HepG2 (cell line): Measurements from ENCODE around the gene THSD8. TPM values are rescaled to one million over a fixed set of nuclear protein-coding genes. Genes with fewer than 3 reads are reported as not detected.

Experiments
- GATAD1 ChIP-seq: IDR thresholded peaks from 2 replicates; pipeline ENCODE4 v1.6.1; 2016; ENCODE audit warnings: missing genetic modification reagents, missing compliant biosample characterization
- HES4 ChIP-seq: sonication (generic); formaldehyde crosslinking; IDR thresholded peaks from 2 replicates; pipeline ENCODE4 v1.9.0; 2021; ENCODE audit warnings: mild to moderate bottlenecking, missing genetic modification reagents, borderline replicate concordance
- IKZF1 ChIP-seq: fragments of 450-650 bp; IDR thresholded peaks from 2 replicates; pipeline ENCODE4 v1.7.1; 2016
- MAFF ChIP-seq: IDR thresholded peaks from 2 replicates; pipeline ENCODE4 v1.6.1; 2011; ENCODE audit warnings: low read depth, low read length, improper control_type of control experiment
- MTERF4 ChIP-seq: sonication (generic); formaldehyde crosslinking; IDR thresholded peaks from 2 replicates; pipeline ENCODE4 v1.8.0; 2023; ENCODE audit warnings: mild to moderate bottlenecking, missing genetic modification reagents
- SKI ChIP-seq: fragments of 450-650 bp; IDR thresholded peaks from one replicate; pipeline ENCODE4 v1.6.1; 2018; ENCODE audit warnings: mild to moderate bottlenecking; ENCODE audit not compliant: partially characterized antibody
- SRSF9 ChIP-seq: fragments of 200-400 bp; formaldehyde crosslinking; IDR thresholded peaks from 2 replicates; pipeline ENCODE4 v1.6.1; 2018; ENCODE audit warnings: borderline replicate concordance, mild to moderate bottlenecking, low read depth, low read length; ENCODE audit not compliant: insufficient read depth, poor library complexity, severe bottlenecking
- STAT6 ChIP-seq: sonication (generic); formaldehyde crosslinking; IDR thresholded peaks from 2 replicates; pipeline ENCODE4 v1.4.0; 2020; ENCODE audit warnings: missing genetic modification reagents, mild to moderate bottlenecking, borderline replicate concordance
- TFDP2 ChIP-seq: sonication (generic); formaldehyde crosslinking; IDR thresholded peaks from 2 replicates; pipeline ENCODE4 v1.4.0; 2020; ENCODE audit warnings: missing genetic modification reagents
- XRCC5 ChIP-seq: fragments of 200-400 bp; formaldehyde crosslinking; optimal IDR thresholded peaks from 2 replicates; pipeline ENCODE3; 2017; ENCODE audit warnings: mild to moderate bottlenecking, low read length
- ZBTB46 ChIP-seq: sonication (generic); formaldehyde crosslinking; IDR thresholded peaks from 2 replicates; pipeline ENCODE4 v1.4.0; 2020; ENCODE audit warnings: mild to moderate bottlenecking, missing genetic modification reagents, borderline replicate concordance
- ZNF136 ChIP-seq: sonication (generic); formaldehyde crosslinking; IDR thresholded peaks from 2 replicates; pipeline ENCODE4 v1.8.1; 2022; ENCODE audit warnings: low read depth, mild to moderate bottlenecking, moderate library complexity, missing genetic modification reagents
- ZNF232 ChIP-seq: sonication (generic); formaldehyde crosslinking; IDR thresholded peaks from 2 replicates; pipeline ENCODE4 v1.4.0; 2020; ENCODE audit warnings: missing genetic modification reagents, borderline replicate concordance
- ZNF335 ChIP-seq: sonication (generic); formaldehyde crosslinking; IDR thresholded peaks from 2 replicates; pipeline ENCODE4 v1.4.0; 2020; ENCODE audit warnings: missing genetic modification reagents
- ZNF354B ChIP-seq: sonication (generic); formaldehyde crosslinking; IDR thresholded peaks from 2 replicates; pipeline ENCODE4 v1.8.0; 2022; ENCODE audit warnings: mild to moderate bottlenecking, missing genetic modification reagents
- ZNF562 ChIP-seq: sonication (generic); formaldehyde crosslinking; IDR thresholded peaks from 2 replicates; pipeline ENCODE4 v1.8.0; 2022; ENCODE audit warnings: missing genetic modification reagents, borderline replicate concordance
- ZNF687 ChIP-seq: sonication (generic); formaldehyde crosslinking; IDR thresholded peaks from 2 replicates; pipeline ENCODE4 v1.5.1; 2020; ENCODE audit warnings: mild to moderate bottlenecking, missing genetic modification reagents, moderate library complexity
- ZNF768 ChIP-seq: sonication (generic); formaldehyde crosslinking; IDR thresholded peaks from 2 replicates; pipeline ENCODE4 v1.4.0; 2020; ENCODE audit warnings: missing genetic modification reagents
- polyA plus RNA-seq, 8 experiments: library from polyadenylated mRNA; depleted of rRNA in 3 of 8; stranded (reverse) in 7 of 8; unstranded in 1 of 8; fragments of >200 nt; fragmentation: Illumina TruSeq in 4 of 8; extraction: Trizol in 4 of 8; gene quantifications; 2 replicates each; pipeline versions ENCODE4 v1.2.1 to v1.2.3, GENCODE V29; 2011 to 2016; ENCODE audit warnings: low read depth in 4 of 8, missing spikeins in 1 of 8, mixed read lengths in 1 of 8; ENCODE audit not compliant: insufficient read depth in 1 of 8
- total RNA-seq, 5 experiments: library from RNA; depleted of rRNA; stranded (reverse); fragments of >200 nt; fragmentation: Illumina TruSeq; extraction: Trizol; gene quantifications; 2 replicates each; pipeline ENCODE4 v1.2.3, GENCODE V29; 2016; ENCODE audit warnings: low read depth in 1 of 5

THSD8 gene
- total and polyA plus RNA-seq, 2 of the 13 experiments (the other 11 are each of a cell fraction or from before 2014, with no cell fraction given) = 4.8 to 14.9 TPM

- TF ChIP-seq STAT6 (CRISPR knock-in tag) = no peak
- no peak for TF ChIP-seq ZNF354B (CRISPR knock-in tag)
- TF ChIP-seq ZNF335 = no peak
- 0 out of 2 replicates have a peak, but pooled peaks have one; percentile 19 for TF ChIP-seq GATAD1 (CRISPR knock-in tag)
- peak; percentile 87 for TF ChIP-seq XRCC5
- no peak for TF ChIP-seq IKZF1
- 0 out of 2 replicates have a peak, but pooled peaks have one; percentile 40 for TF ChIP-seq HES4
- peak; percentile 37; the same call in 1 of the 2 replicates for TF ChIP-seq ZNF232 (CRISPR knock-in tag)
- TF ChIP-seq SRSF9 = no peak
- peak; percentile 13 for TF ChIP-seq SKI
- TF ChIP-seq MTERF4 (CRISPR knock-in tag) = no peak
- TF ChIP-seq TFDP2 (CRISPR knock-in tag) = peak; percentile 49; the same call in 1 of the 2 replicates
- peak; percentile 46; the same call in 1 of the 2 replicates for TF ChIP-seq ZNF768 (CRISPR knock-in tag)
- no peak for TF ChIP-seq ZNF562 (CRISPR knock-in tag)
- no peak for TF ChIP-seq MAFF
- peak; percentile 51; the same call in 1 of the 2 replicates for TF ChIP-seq ZNF687 (CRISPR knock-in tag)
- TF ChIP-seq ZBTB46 = no peak
- no peak for TF ChIP-seq ZNF136 (CRISPR knock-in tag)
Observed at GRCh38 chr19:12777217-12778016, 24.5 kb upstream of the THSD8 start (continued).
